ENCODE measurements around the gene AKT2.

The AKT2 gene

GRCh38 chr19:40271706-40272105 is 13.4 kb downstream of the AKT2 start:
- no peak for DNase-seq

- DNase-seq: no peak
Observed at GRCh38 chr19:40270362-40271089, 14.6 kb downstream of the AKT2 start.

- DNase-seq: no peak
Observed at GRCh38 chr19:40269216-40269940, 15.8 kb downstream of the AKT2 start.

- no peak for DNase-seq
Observed at GRCh38 chr19:40267601-40267997, 17.5 kb downstream of the AKT2 start.

GRCh38 chr19:40266912-40267600 is 18.1 kb downstream of the AKT2 start:
- no peak for DNase-seq

- DNase-seq: no peak
Observed at GRCh38 chr19:40266119-40266518, 19.0 kb downstream of the AKT2 start.

GRCh38 chr19:40265763-40266099 is 19.4 kb downstream of the AKT2 start:
- DNase-seq: no peak

GRCh38 chr19:40265055-40265762 is 19.9 kb downstream of the AKT2 start:
- DNase-seq: no peak

GRCh38 chr19:40264314-40265054 is 20.7 kb downstream of the AKT2 start:
- no peak for DNase-seq

GRCh38 chr19:40263440-40264313 is 21.5 kb downstream of the AKT2 start:
- no peak for DNase-seq

GRCh38 chr19:40262422-40262821 is 22.7 kb downstream of the AKT2 start:
- no peak for DNase-seq

- DNase-seq: peak; percentile 14
Observed at GRCh38 chr19:40261631-40262030, 23.5 kb downstream of the AKT2 start.

GRCh38 chr19:40257096-40257517 is 28.0 kb downstream of the AKT2 start:
- no peak for DNase-seq

- no peak for DNase-seq
Observed at GRCh38 chr19:40256512-40256911, 28.6 kb downstream of the AKT2 start.

GRCh38 chr19:40255619-40256166 is 29.5 kb downstream of the AKT2 start:
- DNase-seq: no peak

GRCh38 chr19:40254714-40255418 is 30.3 kb downstream of the AKT2 start:
- DNase-seq: no peak

- no peak for DNase-seq
Observed at GRCh38 chr19:40253611-40254092, 31.5 kb downstream of the AKT2 start.

GRCh38 chr19:40252395-40252794 is 32.8 kb downstream of the AKT2 start:
- DNase-seq: no peak

GRCh38 chr19:40251991-40252390 is 33.2 kb downstream of the AKT2 start:
- no peak for DNase-seq

- no peak for DNase-seq
Observed at GRCh38 chr19:40251244-40251643, 33.9 kb downstream of the AKT2 start.
